ENCODE results near the gene OR10A6. TPM values are rescaled to one million over a fixed set of nuclear protein-coding genes. Genes with fewer than 3 reads are reported as not detected.

The OR10A6 gene, protein sequence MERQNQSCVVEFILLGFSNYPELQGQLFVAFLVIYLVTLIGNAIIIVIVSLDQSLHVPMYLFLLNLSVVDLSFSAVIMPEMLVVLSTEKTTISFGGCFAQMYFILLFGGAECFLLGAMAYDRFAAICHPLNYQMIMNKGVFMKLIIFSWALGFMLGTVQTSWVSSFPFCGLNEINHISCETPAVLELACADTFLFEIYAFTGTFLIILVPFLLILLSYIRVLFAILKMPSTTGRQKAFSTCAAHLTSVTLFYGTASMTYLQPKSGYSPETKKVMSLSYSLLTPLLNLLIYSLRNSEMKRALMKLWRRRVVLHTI
- under 0.01 TPM for total RNA-seq

GRCh38 chr11:7931168-7931567 is at the start of gene OR10A6:
Gene OR10A6 (minus strand): TSS chr11:7931268. CDS start chr11:7928662, 2,606 bp downstream.
- no peak for DNase-seq (ENCODE audit: low read depth in 2 of 3, low spot score in 2 of 3)

DNA sequence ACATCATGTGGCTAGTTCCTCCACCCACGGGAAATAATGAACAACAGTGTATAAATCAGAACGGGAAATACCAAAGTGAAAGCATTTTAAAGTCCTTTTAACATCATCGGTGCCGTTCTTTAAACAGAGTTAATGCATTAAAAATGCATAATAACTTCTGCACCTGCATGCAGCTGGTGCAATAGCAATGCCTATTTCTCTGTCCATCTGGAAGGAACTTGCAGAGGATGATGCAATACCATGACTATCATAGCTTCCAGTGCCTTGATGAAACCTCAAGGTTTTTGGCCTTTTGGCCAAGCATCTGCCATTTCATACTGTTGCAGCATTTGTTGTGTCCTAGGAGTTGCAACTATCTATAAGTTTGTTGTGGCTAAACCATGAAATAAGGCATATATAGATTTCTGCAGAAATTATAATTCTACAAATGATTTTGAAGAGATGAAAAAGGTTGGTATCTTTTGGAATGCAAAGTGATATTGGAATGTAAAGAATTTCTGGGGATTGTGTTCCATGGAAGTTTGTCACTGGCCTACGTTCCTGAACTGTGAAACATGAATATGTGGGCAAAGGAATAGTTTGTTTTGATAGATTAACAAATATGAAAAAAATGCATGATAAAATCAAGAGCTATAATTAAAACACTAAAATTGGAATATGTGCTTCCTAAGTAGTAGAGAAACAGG is 46.3 kb upstream of the OR10A6 start:
- DNase-seq (ENCODE audit: low read depth in 2 of 3, low spot score in 2 of 3): no peak

- no peak for DNase-seq (ENCODE audit: low read depth in 2 of 3, low spot score in 2 of 3)
Observed at GRCh38 chr11:7974668-7975067, 43.6 kb upstream of the OR10A6 start.

DNA sequence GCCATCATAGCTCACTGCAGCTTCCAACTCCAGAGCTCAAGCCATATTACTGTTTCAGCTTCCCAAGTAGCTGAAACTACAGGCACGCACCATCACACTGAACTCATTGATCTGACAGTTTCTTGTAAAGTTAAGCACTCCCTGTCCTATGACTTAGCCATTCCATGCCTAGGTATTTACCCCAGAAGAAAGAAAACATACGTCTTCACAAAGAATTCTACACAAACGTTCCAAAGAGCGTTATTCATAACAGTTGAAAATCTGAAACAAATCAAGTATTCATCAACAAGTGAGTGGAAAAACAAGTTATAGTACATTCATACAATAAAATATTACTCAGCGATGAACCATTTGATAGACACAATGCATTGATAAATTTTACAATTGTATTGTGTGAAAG is 41.9 kb upstream of the OR10A6 start:
- no peak for DNase-seq (ENCODE audit: low read depth in 2 of 3, low spot score in 2 of 3)

GRCh38 chr11:7971846-7972245 is 40.8 kb upstream of the OR10A6 start:
- DNase-seq (ENCODE audit: low read depth in 2 of 3, low spot score in 2 of 3): no peak

GRCh38 chr11:7969756-7970646 is 38.9 kb upstream of the OR10A6 start:
- DNase-seq (ENCODE audit: low read depth in 2 of 3, low spot score in 2 of 3): no peak

DNA sequence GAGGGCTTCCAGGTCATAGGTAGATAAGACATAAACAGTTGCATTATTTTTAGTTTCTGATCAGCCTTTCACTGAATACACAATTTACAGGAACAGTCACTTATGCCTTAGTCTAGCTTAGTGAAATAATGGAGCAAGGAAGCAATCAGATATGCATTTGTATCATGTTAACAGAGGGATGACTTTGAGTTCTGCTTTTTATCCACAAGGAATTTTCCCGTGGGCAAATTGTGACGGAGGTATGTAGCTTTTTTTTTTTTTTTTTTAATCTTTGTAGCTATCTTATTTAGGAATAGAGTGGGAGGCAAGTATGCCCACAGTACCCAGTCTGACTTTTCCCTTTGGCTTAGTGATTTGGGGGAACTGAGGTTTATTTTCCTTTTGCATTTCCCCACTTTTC is 37.6 kb upstream of the OR10A6 start:
- no peak for DNase-seq (ENCODE audit: low read depth in 2 of 3, low spot score in 2 of 3)

DNA sequence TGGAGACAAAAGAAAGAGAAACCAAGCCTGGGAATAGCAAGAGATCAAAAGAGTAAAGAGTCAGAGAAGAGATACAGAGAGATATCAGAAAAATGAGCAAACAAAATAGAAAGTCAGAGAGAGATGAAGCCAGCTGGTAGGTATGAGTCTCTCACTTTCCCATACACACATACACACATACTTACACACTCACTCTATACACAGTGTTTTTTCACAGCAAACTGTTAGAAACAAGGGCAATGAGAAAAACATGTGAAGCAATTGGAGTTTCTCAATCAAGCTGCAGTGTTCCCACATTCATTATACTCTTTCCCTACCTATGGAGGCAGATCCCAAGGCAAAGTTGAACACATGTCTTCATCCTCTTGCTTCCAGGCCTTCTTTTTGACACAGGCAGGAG is 36.8 kb upstream of the OR10A6 start:
- DNase-seq (ENCODE audit: low read depth in 2 of 3, low spot score in 2 of 3): no peak

- no peak for DNase-seq (ENCODE audit: low read depth in 2 of 3, low spot score in 2 of 3)
Observed at GRCh38 chr11:7967097-7967496, 36.0 kb upstream of the OR10A6 start.

DNA sequence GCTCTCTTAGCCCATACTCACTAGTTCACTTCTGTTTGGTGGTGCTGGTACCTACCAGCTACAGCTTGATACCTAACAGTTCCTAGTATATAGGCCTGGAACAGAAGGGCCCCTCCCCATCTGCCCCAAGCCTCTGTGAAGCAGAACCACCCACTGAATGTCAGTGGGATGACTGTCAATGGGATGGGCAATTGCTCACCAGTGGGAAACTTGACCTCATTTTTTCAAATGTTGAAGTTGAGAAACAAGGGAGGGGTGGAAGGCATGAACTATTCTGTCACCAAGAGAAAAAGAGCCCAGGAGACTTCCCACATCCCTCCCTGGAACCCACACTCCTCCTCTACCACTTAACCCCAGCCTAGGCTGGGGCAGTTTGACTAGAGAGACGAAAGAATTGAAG is 34.3 kb upstream of the OR10A6 start, which contains the start of gene NLRP10:
TSS of gene NLRP10 (minus strand) at position 62 of the 400 bp plus-strand sequence. CDS start 1,952 bp downstream, outside the sequence.
- no peak for DNase-seq (ENCODE audit: low read depth in 2 of 3, low spot score in 2 of 3)

DNA sequence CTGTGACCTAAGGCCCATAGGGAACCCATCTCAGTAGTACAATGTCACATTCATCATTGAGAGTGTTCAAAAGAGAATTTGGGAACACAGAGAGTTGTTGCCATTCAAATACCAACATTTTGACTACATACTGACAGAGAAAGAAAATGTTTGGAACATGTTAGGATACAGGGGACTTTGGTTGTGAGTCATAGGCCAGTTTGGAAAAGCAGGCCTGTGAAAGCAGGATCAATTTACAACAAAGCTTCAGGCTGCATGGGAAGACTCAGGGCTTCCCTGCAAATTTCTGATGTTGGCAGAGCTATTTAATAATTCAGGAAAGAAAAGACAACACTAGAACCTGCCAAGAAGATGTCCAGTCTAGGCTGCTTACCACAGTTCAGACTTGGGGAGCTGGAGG is 33.8 kb upstream of the OR10A6 start:
- DNase-seq (ENCODE audit: low read depth in 2 of 3, low spot score in 2 of 3): no peak

GRCh38 chr11:7964261-7964660 is 33.2 kb upstream of the OR10A6 start:
- DNase-seq (ENCODE audit: low read depth in 2 of 3, low spot score in 2 of 3): no peak

DNA sequence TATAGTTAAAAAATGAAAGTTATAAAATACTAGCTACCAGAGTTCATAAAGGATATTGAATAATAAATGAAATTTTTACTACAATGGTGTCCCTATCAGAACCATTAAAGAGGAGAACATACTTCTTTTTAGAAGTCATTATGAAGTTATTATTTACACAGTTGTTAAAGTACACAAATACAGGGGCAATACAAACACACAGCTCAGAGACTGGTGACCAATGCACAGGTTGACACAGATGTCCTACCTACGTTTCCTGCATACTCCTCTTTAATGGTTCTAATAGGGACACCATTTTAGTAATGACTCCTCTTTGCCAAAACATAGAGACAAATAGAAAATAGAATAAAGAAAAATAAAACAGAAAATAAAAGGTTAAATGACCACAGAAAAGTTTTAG is 24.1 kb upstream of the OR10A6 start:
- no peak for DNase-seq (ENCODE audit: low read depth in 2 of 3, low spot score in 2 of 3)

GRCh38 chr11:7949934-7950333 is 18.9 kb upstream of the OR10A6 start:
- DNase-seq (ENCODE audit: low read depth in 2 of 3, low spot score in 2 of 3): no peak

GRCh38 chr11:7944123-7944522 is 13.1 kb upstream of the OR10A6 start:
- no peak for DNase-seq (ENCODE audit: low read depth in 2 of 3, low spot score in 2 of 3)

- DNase-seq (ENCODE audit: low read depth in 2 of 3, low spot score in 2 of 3): no peak
Observed at GRCh38 chr11:7941608-7942007, 10.5 kb upstream of the OR10A6 start, which contains the start of gene OR10A3. Gene OR10A3 (minus strand): TSS chr11:7941708. CDS start chr11:7939520, 2,188 bp downstream.

DNA sequence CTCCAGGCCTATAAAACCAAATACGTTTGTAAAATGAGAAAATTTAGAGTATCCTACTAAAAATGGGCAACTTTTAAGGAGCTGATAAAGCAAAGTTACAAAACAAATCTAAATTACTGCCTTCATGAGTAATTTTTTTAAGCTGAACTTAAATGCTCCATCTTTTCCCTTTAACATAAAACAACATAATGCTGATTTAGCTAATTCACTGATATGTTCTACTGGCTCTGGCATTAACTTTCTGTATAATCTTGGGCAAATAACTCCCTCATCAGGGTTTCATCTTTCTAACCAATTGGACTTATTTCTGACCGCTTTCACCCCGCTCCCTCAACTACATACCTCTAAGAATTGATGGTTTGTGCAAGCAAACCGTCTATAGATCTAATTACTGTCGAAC is 10.1 kb upstream of the OR10A6 start:
- DNase-seq (ENCODE audit: low read depth in 2 of 3, low spot score in 2 of 3): no peak

DNA sequence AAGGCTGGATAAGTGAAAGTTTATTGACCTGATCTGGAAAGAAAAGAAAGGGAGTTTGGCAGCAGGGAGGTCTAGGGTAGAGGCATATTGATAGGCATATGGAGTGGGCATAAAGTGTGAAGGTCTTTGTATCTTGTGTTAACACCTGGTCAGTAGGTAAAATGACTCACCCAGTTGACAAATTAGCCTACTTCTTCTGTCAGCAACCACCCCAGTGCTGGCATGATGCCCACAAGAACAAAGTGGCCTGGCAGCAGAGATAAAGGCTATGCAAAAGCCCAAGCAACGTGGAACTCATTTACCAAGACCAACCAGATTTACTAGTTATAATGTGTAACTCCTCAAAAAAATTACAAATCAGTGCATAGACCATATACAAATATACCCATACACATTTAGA is 5.5 kb upstream of the OR10A6 start:
- DNase-seq (ENCODE audit: low read depth in 2 of 3, low spot score in 2 of 3): peak in 1 of 3 donors; percentile 8

GRCh38 chr11:7927635-7928034 is 3.4 kb downstream of the OR10A6 start:
- no peak for DNase-seq (ENCODE audit: low read depth in 2 of 3, low spot score in 2 of 3)

GRCh38 chr11:7924536-7924935 is 6.5 kb downstream of the OR10A6 start:
- no peak for DNase-seq (ENCODE audit: low read depth in 2 of 3, low spot score in 2 of 3)

GRCh38 chr11:7918141-7918540 is 12.9 kb downstream of the OR10A6 start:
- no peak for DNase-seq (ENCODE audit: low read depth in 2 of 3, low spot score in 2 of 3)

All from hematopoietic multipotent progenitor cell (in vitro differentiated cells).